ENCODE results near the gene STIL.
"Not testable (repeated sequence)": the region's sequence is repeated elsewhere in the genome, so short reads cannot be mapped to it uniquely, and the experiment has no call there.

STIL gene

DNA sequence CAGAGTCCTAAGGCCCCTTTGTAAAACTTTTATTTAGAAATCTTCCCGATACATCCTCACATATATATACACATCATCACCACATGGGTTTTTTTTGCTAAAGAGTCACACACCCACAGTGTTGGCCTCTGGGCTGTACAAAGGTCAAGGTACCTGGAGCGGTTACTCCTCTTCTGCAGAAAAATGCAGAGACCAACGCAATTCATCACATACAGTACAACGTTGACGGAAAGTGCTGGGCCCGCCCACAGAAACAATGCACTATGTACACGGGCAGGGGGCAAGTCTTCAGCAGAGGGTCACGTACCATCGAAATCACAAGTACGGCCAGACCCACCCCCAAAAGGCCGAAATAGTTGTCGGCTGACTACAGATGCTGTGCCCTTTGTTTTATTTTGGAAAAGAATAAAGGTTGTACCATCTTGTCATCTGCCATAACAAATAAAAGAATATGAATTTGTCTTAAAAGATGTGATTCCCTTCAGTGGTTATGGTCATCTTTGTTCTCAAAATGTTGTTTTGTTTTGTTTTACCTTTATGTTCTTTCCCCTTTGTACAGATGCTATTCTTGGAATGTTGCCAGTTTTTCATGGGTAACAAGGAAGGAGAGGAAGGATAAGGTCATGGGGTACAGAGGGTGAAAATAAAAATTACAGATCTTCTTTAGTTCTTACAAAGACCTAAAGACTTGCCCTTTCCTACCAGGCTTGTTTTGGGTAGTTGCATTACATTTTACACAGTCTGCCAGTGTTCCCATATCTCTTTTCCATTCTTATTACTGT is 97.5 kb downstream of the STIL start:
- DNase-seq = no peak

GRCh38 chr1:47215713-47216112 is 98.2 kb downstream of the STIL start:
- no peak for DNase-seq

GRCh38 chr1:47214549-47214948 is 99.4 kb downstream of the STIL start:
- no peak for DNase-seq

GRCh38 chr1:47213230-47213963 is 100.5 kb downstream of the STIL start:
- DNase-seq = no peak

DNA sequence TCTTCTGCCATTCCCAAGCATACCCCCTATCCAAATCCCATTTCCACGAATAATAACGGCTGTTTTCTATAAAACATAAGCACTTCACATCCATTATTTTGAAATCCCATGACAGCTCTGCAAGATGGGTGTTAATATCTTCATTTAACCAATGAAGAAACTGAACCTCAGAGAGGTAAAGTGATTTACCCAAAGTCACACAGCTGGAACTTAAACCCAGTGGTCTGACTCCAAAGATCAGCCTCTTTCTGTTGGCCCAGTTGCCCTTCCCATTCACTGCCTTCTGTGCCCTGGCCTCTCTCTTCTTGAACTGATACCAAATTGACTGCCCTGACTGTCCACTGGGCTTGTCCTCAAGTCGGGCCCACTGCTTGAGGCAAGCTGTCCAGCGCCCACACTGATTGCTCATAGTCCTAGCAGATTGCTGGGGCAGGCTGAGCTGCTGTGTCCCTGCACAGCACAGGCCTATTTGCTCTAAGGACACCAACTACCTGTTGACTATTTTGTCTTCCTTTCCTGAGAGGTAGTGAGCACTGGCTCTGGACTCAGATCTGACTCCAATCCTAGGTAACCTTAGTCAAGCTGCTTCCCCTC is 101.2 kb downstream of the STIL start:
- DNase-seq = no peak

- no peak for DNase-seq
Measured at GRCh38 chr1:47211796-47212269, 102.1 kb downstream of the STIL start.

- DNase-seq = no peak
Measured at GRCh38 chr1:47210666-47211065, 103.3 kb downstream of the STIL start.

- no peak for DNase-seq
Measured at GRCh38 chr1:47209725-47210325, 104.1 kb downstream of the STIL start.

DNA sequence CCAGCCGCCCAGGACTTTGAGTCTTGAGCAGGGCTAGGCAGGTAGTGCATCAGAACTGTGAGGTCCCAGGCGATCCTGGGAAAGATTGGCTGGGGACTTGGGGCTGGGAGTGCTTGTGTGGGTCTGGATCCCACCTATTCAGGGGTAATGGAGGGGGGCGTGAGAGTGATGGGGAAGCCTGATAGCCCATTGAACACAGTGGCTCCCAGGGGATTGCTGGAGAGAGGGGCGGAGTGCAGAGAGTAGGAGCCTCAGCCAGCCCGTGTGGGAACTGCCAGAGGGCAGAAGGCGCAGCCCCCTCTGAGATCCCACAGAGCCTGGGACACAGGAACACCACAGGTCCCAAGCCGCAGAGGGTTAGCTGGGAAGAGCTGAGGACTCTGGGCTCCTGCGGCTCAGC is 104.9 kb downstream of the STIL start:
- DNase-seq = no peak

DNA sequence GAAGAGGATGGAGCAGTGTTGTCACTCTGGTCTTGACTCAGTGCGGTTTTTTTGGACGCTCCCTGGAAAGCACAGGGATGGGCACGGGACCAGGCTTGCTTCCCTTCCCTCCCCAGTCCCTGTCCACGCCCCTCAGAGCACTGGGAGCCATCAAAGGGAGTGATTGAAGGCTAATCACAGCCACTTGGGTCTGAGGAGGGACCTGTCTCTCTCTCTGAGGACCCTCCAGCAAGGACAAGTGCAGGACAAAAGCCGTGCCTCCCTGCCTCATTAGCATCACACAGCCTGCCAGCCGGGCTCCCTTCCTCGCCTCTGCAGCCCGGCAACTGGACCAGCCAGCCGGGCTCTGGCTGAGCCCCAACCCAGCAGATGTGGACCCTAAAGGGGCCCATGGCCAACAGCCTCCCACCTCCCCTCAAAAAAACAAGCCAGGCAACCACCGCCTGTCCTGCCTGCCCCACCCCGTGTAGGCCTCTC is 105.5 kb downstream of the STIL start:
- DNase-seq = no peak

- DNase-seq = no peak
Measured at GRCh38 chr1:47207803-47208373, 106.1 kb downstream of the STIL start.

- no peak for DNase-seq
Measured at GRCh38 chr1:47205918-47206317, 108.0 kb downstream of the STIL start.

DNA sequence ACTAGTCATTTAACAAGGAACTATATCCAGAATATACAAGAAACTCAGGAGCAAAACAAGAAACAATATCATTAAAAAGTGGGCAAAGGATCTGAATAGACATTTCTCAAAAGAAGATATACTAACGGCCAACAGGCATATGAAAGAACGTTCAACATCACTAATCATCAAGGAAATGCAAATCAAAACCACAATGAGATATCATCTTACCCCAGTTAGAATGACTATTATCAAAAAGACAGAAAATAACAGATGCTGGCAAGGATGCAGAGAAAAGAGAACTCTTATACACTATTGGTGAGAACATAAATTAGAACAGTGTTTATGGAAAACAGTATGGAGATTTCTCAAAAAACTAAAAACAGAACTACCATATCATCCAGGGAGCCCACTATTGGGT is 110.4 kb downstream of the STIL start:
- not testable (repeated sequence) for DNase-seq

DNA sequence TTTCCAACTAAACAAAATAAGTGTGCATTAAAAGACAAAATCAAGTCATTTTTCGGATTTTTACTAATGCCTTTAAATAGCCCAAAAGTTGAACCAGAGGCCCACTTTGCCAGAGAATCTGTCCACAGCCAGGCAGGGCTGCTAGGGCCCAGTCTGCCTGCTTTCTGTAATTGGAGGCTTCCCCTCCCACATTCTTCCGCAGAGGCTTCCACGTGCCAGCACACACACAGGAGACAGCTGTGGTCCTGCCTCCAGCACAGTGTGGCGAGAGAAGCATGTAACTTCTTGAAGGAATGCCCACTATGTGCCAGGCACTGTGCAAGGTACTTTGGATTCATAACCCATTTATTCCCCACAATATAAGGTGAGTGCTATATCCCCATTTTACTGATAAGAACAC is 112.8 kb downstream of the STIL start:
- DNase-seq = no peak

Measured in CD4-positive, alpha-beta T cell treated with Interleukin-10 for 1 hour (primary cell).